Erythroblast (primary cell): Measurements from ENCODE around the gene CD58.
"Not testable (repeated sequence)": the region's sequence is repeated elsewhere in the genome, so short reads cannot be mapped to it uniquely, and the experiment has no call there.

ENCODE experiments used
- GATA1 ChIP-seq: IDR thresholded peaks from 2 replicates; pipeline ENCODE4 v1.6.1; 2011; ENCODE audit warnings: low read depth, mild to moderate bottlenecking, control low read depth, low read length, moderate library complexity
- POLR2A ChIP-seq: IDR thresholded peaks from 2 replicates; pipeline ENCODE4 v1.6.1; 2011; ENCODE audit warnings: mild to moderate bottlenecking, low read length

- not testable (repeated sequence) for TF ChIP-seq POLR2A, GATA1
Observed at GRCh38 chr1:116613825-116614224, 43.0 kb upstream of the CD58 start.
